RWPE2 (cell line): ENCODE measurements around the gene PHB1.

Experiments
- ATAC-seq: fragments of 200-7000 bp; cut with Tn5 transposase; 3 replicates; pipeline ENCODE4 v1.9.1; 2021; ENCODE audit warnings: low read depth
- DNase-seq: peaks from one replicate; pipeline ENCODE4 v3.0.0-alpha.2; 2020; ENCODE audit warnings: low spot score
- H3K27ac ChIP-seq: fragments of 450-650 bp; 2 replicates; pipeline ENCODE4 v1.5.1; 2017; ENCODE audit warnings: mild to moderate bottlenecking; ENCODE audit not compliant: poor library complexity, severe bottlenecking
- H3K27me3 ChIP-seq: fragments of 250-450 bp; sonication (Bioruptor Pico); 2 replicates; pipeline ENCODE4 v1.5.1; 2021; ENCODE audit warnings: mild to moderate bottlenecking, moderate library complexity; ENCODE audit not compliant: insufficient read depth, poor library complexity, severe bottlenecking
- H3K36me3 ChIP-seq: fragments of 250-450 bp; sonication (Bioruptor Pico); 2 replicates; pipeline ENCODE4 v1.5.1; 2020; ENCODE audit warnings: low read depth, mild to moderate bottlenecking, moderate library complexity
- H3K4me1 ChIP-seq: fragments of 250-450 bp; sonication (Bioruptor Pico); 2 replicates; pipeline ENCODE4 v1.5.1; 2021; ENCODE audit warnings: mild to moderate bottlenecking, moderate library complexity; ENCODE audit not compliant: insufficient read depth, poor library complexity, severe bottlenecking
- H3K4me3 ChIP-seq: fragments of 250-450 bp; sonication (Bioruptor Pico); 2 replicates; pipeline ENCODE4 v1.5.1; 2021; ENCODE audit warnings: mild to moderate bottlenecking, moderate library complexity; ENCODE audit not compliant: severe bottlenecking
- H3K9me3 ChIP-seq: fragments of 250-450 bp; sonication (Bioruptor Pico); 2 replicates; pipeline ENCODE4 v1.5.1; 2021; ENCODE audit warnings: mild to moderate bottlenecking, moderate library complexity; ENCODE audit not compliant: severe bottlenecking
- TF ChIP-seq, protein P1 (sequence below): fragments of 450-650 bp; IDR thresholded peaks from one replicate; pipeline ENCODE4 v1.5.1; 2017; ENCODE audit warnings: mild to moderate bottlenecking, moderate library complexity; ENCODE audit not compliant: poor library complexity, severe bottlenecking

The PHB1 gene

DNA sequence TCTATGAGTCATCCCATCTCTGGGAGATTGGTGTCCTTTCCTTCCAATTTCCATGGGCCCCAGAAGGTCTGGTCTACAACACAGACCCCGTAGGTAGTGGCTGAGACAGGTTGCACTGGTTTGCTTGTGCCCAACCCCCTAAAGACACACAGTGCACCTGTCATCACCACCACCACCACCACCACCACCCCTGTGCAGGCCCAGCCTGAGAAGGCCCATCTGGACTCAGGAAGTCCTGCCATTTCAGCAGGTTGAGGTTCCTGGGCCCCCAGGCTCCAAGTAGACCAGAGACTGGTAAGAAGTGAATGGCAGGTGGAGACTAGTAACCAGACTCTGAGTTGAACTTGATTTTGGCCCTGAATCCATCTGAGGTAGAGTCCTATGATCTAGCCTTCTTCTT lies 25.9 kb upstream of the PHB1 start:
- DNase-seq (peak; percentile 60), ATAC-seq (no peak)
- H3K9me3 ChIP-seq, result no peaks in the 10 kb centered on the region
- TF ChIP-seq, protein P1, sequence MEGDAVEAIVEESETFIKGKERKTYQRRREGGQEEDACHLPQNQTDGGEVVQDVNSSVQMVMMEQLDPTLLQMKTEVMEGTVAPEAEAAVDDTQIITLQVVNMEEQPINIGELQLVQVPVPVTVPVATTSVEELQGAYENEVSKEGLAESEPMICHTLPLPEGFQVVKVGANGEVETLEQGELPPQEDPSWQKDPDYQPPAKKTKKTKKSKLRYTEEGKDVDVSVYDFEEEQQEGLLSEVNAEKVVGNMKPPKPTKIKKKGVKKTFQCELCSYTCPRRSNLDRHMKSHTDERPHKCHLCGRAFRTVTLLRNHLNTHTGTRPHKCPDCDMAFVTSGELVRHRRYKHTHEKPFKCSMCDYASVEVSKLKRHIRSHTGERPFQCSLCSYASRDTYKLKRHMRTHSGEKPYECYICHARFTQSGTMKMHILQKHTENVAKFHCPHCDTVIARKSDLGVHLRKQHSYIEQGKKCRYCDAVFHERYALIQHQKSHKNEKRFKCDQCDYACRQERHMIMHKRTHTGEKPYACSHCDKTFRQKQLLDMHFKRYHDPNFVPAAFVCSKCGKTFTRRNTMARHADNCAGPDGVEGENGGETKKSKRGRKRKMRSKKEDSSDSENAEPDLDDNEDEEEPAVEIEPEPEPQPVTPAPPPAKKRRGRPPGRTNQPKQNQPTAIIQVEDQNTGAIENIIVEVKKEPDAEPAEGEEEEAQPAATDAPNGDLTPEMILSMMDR, result no peak
- no peaks in the 10 kb centered on the region for H3K4me1 ChIP-seq
- no peaks in the 10 kb centered on the region for H3K27me3 ChIP-seq
- H3K4me3 ChIP-seq, result no peak overlapping the region
- no peaks in the 10 kb centered on the region for H3K36me3 ChIP-seq
- H3K27ac ChIP-seq, result no peak overlapping the region

DNA sequence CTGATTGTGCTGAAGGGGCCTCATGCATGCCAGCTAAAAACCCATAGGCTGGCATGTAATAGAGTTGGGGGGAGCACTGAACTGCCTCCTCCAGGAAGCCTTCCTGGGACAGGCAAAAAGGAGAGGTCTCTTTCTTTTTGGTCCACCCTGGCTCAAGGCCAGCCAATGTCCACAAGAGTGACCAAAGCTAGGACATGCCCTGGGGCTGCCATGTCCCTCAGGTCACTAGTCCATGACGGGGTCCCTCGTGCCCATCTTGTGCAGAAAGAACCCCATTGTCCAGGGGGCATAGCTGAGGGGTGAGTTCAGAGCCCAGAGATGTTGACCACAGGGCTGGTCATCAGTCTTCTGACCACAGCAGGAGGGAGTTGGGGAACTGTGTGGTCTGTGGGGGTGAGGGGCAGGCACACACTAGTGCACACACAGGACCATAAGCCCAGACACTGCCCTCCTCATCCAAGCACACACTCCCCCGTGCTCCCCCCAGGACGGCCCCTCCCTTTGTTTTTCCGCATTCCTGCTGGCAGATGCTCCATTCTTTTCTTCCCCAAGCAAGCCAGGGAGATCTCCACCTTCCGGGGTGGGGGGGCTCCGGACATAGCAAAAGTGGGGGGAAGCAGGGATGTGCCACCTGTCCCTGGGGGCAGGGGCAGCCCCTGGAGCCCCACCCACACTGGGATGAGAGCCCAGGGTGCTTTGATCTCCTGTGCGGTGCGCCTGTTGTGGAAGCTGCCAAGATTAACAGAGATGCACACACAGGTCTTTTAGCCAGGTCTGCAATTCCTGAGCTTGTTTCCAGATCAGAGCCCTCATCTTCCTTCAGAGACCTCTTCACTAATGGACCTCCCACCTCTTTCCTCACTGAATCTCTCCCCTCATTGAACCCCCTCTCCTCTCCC lies 25.2 kb upstream of the PHB1 start:
- TF ChIP-seq, protein P1, result no peak
- DNase-seq, result peak; percentile 56
- H3K4me3 ChIP-seq, result no peak overlapping the region

DNA sequence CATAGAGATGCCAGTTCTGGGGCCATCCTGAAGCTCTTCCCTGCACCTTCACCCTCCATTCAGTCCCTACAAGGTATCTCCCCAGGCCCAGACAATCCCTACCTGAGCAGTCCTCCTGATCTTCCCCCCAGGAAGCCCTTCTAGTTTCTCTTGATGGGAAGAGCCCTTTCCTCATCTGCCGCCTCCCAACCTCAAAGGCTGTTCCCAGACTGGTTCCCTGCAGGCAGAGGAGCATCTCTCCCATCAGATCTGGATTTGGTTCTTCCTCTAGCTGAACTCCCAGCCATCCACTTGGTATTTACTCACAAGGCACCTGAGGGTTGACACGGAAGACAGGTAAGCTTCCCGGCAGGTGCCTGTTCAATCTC lies 24.6 kb upstream of the PHB1 start:
- ATAC-seq (no peak; the same call in 2 of the 3 replicates), DNase-seq (no peak)
- no peak overlapping the region for H3K4me3 ChIP-seq
- no peaks in the 10 kb centered on the region for H3K4me1 ChIP-seq
- no peaks in the 10 kb centered on the region for H3K9me3 ChIP-seq
- H3K27me3 ChIP-seq, result no peaks in the 10 kb centered on the region
- TF ChIP-seq, protein P1, result no peak
- H3K27ac ChIP-seq, result no peak overlapping the region
- no peaks in the 10 kb centered on the region for H3K36me3 ChIP-seq

More for the DNA sequence above, 25.2 kb upstream of the PHB1 start:
- ATAC-seq, result no peak
- no peaks in the 10 kb centered on the region for H3K9me3 ChIP-seq
- no peaks in the 10 kb centered on the region for H3K36me3 ChIP-seq
- no peaks in the 10 kb centered on the region for H3K4me1 ChIP-seq
- no peaks in the 10 kb centered on the region for H3K27me3 ChIP-seq
- H3K27ac ChIP-seq, result no peak overlapping the region

DNA sequence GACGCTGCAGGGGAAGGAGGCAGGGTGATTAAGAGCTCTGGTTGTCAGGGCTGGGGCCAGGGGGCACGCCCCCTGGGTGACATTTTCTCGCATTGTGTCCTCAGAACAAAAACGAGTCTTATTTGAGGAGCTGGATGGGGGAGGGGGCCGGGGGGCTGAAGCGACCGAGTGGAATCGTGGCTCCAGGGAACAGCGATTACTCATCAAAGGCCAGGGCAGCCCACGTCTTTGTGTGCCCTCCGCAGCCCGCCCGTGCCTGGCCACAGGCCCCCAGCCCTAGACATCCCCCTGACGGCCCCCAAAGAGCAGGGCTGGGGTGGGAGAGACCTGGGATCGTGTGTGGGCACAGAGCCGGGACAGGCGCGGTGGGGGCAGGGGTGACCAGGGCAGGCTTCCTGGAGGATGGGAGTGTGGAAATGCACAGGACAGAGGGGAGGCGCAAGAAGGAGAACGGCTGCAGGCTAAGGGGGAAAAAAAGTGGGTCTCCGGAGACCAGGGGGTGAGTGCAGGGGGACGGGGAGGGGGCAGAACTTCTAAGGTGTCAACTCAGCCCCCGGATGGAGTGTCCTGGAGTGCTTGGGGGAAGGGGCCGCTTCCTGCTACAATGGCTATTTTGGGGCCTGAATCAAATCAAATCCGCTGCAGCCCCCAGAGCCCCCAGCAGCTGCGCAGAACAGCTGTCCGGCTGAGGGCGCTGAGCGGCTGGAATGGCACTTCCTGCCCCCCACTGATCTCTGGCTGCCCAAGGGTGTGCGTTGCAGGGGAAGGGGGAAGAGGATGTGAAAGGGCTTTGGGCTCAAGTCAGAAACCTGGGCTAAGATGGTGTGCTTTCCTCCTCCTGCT lies 24.0 kb upstream of the PHB1 start:
- no peaks in the 10 kb centered on the region for H3K4me1 ChIP-seq
- ATAC-seq (no peak), DNase-seq (peak; percentile 47)
- H3K27ac ChIP-seq, result no peak overlapping the region
- TF ChIP-seq, protein P1, result no peak
- H3K27me3 ChIP-seq, result no peaks in the 10 kb centered on the region
- no peaks in the 10 kb centered on the region for H3K9me3 ChIP-seq
- no peak overlapping the region for H3K4me3 ChIP-seq
- H3K36me3 ChIP-seq, result no peaks in the 10 kb centered on the region
